AG04449 (cell line): Measurements from ENCODE around the gene ARL16.

Experiments used
- CTCF ChIA-PET: fragments of 350-600 bp; formaldehyde crosslinking; extraction: SDS; loops from one replicate; lab custom pipeline; 2021; ENCODE audit warnings: antibody characterized with exemption; lab: Yijun Ruan, JAX
- POLR2A ChIA-PET: fragments of 400-600, 350-600 bp; formaldehyde crosslinking; extraction: SDS; loops from one replicate; lab custom pipeline; 2020; ENCODE audit warnings: antibody characterized with exemption, inconsistent platforms; lab: Yijun Ruan, JAX
- DNase-seq: peaks from one replicate; pipeline ENCODE4 v3.0.0-alpha.2; 2010; ENCODE audit warnings: low read depth, low spot score
- H3K4me3 ChIP-seq: 2 replicates; pipeline ENCODE4 v1.5.1; 2011; ENCODE audit warnings: low read depth, mild to moderate bottlenecking, control low read depth, low read length
- CTCF ChIP-seq: IDR thresholded peaks from one replicate; pipeline ENCODE4 v1.5.1; 2011; ENCODE audit warnings: mild to moderate bottlenecking, moderate library complexity, low read length, control low read depth, inconsistent platforms; ENCODE audit not compliant: insufficient read depth; ENCODE audit errors: missing control alignments

ARL16 gene

GRCh38 chr17:81683584-81684441, at the start of gene ARL16, which contains the start of gene HGS:
ARL16 (minus strand) TSS chr17:81683797; CDS start chr17:81683753, 44 bp downstream.
HGS (plus strand) TSS chr17:81684011; CDS start chr17:81684067, 56 bp downstream.
- H3K4me3 ChIP-seq = peak within 1 kb of the TSS; percentile 89
- TF ChIP-seq CTCF = no peak
- DNase-seq = peak; percentile 96
- ChIA-PET CTCF (interaction anchor here (1.2 to 2.6 kb wide), 8 partner anchors 8 to 83 kb away, joined by 3 to 9 read pairs (median 4); no protein-coding TSS in a partner anchor), POLR2A (interaction anchor here (0.7 to 3.6 kb wide), 15 partner anchors 8 to 182 kb away, joined by 3 to 26 read pairs (median 3); partner anchors contain the start of genes ACTG1, CCDC137, FAAP100 and MRPL12)

- ChIA-PET CTCF (interaction anchor here (0.9 to 1.5 kb wide), 2 partner anchors 15 to 35 kb away, joined by 3 to 4 read pairs; no protein-coding TSS in a partner anchor), POLR2A (no interaction called here)
- no peak for TF ChIP-seq CTCF
- no peak for DNase-seq
- no peak overlapping the region for H3K4me3 ChIP-seq
Measured at GRCh38 chr17:81727324-81728031, 43.9 kb upstream of the ARL16 start.

GRCh38 chr17:81726004-81726403, 42.4 kb upstream of the ARL16 start:
- no peak overlapping the region for H3K4me3 ChIP-seq
- ChIA-PET POLR2A (no interaction called here), CTCF (interaction anchor here (1.4 kb wide), 1 partner anchor 13 kb away, joined by 3 read pairs; no protein-coding TSS in a partner anchor)
- no peak for DNase-seq
- TF ChIP-seq CTCF = no peak

- H3K4me3 ChIP-seq = no peak overlapping the region
- POLR2A ChIA-PET = no interaction called here
- DNase-seq = no peak
- TF ChIP-seq CTCF = no peak
- CTCF ChIA-PET = interaction anchor here (1.4 kb wide), 3 partner anchors 10 to 124 kb away, joined by 3 to 4 read pairs (median 3); no protein-coding TSS in a partner anchor
Measured at GRCh38 chr17:81725439-81725838, 41.8 kb upstream of the ARL16 start.

GRCh38 chr17:81723651-81724209, 40.1 kb upstream of the ARL16 start:
- no peak overlapping the region for H3K4me3 ChIP-seq
- CTCF ChIA-PET = interaction anchor here (1.5 kb wide), 1 partner anchor 298 kb away, joined by 3 read pairs; no protein-coding TSS in a partner anchor
- POLR2A ChIA-PET = no interaction called here
- TF ChIP-seq CTCF = no peak
- DNase-seq = no peak
